ELR (cell line): ENCODE measurements around the gene RPL37A.

Experiments used
- DNase-seq: peaks from one replicate; pipeline ENCODE4 v3.0.0-alpha.2; 2015; ENCODE audit warnings: low read depth

The RPL37A gene

DNA sequence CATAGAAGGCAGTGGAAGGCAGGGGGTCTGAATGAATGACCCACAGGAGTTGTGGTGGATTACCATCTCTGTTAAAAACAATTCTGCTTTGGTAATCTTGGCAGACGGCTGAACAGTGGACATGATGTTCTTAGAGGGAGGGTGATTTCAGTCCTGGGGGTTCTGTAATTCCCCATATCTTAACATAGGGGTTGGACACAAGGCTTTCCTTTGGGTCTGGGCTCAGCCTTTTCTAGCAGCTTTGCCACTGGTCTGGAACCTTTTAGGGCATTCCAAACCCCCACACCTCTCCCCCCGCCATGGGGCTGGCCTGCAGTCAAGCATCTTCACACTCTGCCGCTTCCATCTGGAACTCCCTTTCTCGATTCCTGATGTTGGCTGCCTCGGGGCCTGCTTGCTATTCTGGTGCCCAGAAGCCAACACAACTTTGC is 50.3 kb downstream of the RPL37A start:
- no peak for DNase-seq

DNA sequence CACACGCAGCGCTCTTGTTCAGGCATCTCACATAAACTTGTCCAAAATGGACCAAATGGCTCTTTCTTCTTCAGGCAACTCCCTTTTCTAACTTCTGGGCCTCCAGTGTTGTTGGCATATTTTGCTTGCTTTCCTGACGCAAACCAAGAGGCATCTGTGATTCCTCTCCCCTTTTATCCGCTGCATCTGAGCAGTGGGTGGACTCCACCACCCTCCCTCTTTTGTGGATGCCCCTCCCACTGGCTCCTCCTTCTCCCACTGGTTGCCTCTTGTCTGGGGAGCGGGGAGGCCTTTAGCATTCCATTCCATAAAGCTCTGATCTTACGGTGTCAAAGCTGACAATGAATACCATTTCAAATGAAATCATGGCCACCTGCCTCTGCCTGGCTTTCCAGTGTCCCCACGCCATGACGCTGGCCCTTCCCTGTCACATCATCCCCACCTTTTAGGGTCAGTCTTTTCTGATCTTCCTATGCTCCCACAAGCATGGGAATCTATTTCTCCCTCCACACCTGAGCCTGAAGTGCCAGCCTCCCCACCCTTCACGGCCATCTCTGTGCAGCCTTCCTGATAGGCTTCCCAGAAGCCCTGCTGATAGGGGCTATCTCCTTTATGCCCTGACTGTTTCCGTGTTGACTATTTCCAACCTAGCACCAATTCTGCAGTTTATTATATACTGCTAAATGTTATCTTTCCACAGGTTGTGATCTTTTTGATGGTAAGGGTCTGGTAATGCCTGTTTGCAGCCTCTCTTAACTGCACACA is 51.5 kb downstream of the RPL37A start:
- no peak for DNase-seq

DNA sequence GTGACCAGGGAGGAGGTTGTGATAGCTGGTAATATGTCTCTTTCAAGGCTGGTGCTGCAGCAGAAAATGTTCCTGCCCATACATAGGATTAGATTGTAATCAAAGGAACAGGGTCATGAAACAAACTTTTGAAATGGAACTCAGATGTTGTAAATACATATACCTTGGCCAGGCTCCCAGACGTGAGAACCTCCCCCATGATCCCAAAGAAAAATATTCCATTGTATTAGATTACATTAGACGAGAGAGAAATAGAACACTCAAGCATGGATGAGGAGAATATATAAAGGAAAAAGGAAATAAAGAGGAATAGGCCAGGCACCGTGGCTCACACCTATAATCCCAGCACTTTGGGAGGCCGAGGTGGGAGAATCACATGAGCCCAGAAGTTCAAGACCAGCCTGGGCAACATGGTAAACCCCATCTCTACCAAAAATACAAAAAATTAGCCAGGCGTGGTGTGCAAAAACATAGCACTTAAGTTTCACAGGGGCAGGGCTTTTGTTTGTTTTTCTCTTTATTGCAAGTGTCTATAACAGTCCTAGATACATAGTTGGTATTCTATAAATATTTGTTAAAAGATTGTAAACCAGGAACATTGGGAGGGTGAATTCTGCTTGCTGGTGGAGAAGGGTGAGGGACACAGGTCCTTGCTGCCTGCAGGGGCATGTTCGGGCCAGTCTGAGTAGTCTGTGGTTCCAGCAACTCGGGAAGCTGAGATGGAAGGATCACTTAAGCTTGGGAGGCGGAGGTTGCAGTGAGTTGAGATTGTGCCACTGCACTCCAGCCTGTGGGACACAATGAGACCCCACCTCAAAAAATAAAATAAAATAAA is 52.8 kb downstream of the RPL37A start:
- no peak for DNase-seq

DNA sequence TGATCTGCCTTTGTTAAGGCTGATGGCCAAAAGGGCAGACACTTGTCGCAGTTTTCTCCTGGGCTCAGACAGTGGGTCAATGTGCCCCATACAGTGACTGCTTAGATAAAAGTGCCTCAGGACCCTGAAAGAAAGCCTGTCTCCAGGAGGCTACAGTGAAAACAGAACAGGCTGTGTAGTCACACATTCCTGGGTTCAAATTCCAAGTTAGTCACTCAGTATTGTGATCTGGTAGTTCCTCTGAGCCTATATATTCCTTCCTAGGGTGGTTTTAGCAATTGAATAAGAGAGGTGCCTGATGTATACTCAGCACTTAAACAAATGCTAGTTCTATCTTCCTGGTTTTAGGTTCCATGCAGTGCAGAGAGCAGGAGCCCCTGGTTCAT is 54.4 kb downstream of the RPL37A start:
- peak; percentile 65 for DNase-seq
